Lung (tissue), 12 donors: Measurements from ENCODE around the gene THSD7A. TPM values are rescaled to one million over a fixed set of nuclear protein-coding genes. Genes with fewer than 3 reads are reported as not detected.

Source experiments
- ATAC-seq: fragments of 200-7000 bp; cut with Tn5 transposase; one replicate; pipeline ENCODE4 v1.9.1; 2020; ENCODE audit warnings: moderate number of reproducible peaks; ENCODE audit not compliant: insufficient read depth, low FRiP score
- DNase-seq, 3 donors: peaks; one replicate each; pipeline ENCODE4 v3.0.0-alpha.2; 2013 to 2017
- H3K27ac ChIP-seq, 2 donors: one replicate each; pipeline ENCODE4 v1.5.1; 2013; ENCODE audit warnings: mild to moderate bottlenecking in 2 of 2, moderate library complexity in 2 of 2, control low read depth in 1 of 2, inconsistent platforms in 1 of 2, low read depth in 1 of 2, low read length in 1 of 2
- H3K27me3 ChIP-seq, 3 donors: one replicate each; pipeline ENCODE4 v1.5.1; 2013; ENCODE audit warnings: low read length in 2 of 3; ENCODE audit not compliant: control insufficient read depth in 3 of 3, insufficient read depth in 3 of 3
- H3K36me3 ChIP-seq, 4 donors: one replicate each; pipeline ENCODE4 v1.5.1; 2013; ENCODE audit warnings: low read length in 4 of 4, mild to moderate bottlenecking in 1 of 4, moderate library complexity in 1 of 4; ENCODE audit not compliant: control insufficient read depth in 4 of 4, insufficient read depth in 4 of 4
- H3K4me1 ChIP-seq, 5 donors: one replicate each; pipeline ENCODE4 v1.5.1; 2013; ENCODE audit warnings: low read length in 5 of 5, mild to moderate bottlenecking in 2 of 5, moderate library complexity in 1 of 5; ENCODE audit not compliant: control insufficient read depth in 5 of 5, insufficient read depth in 5 of 5
- H3K4me3 ChIP-seq: one replicate; pipeline ENCODE4 v1.5.1; 2013; ENCODE audit warnings: mild to moderate bottlenecking, control low read depth, moderate library complexity
- H3K9ac ChIP-seq, 2 donors: one replicate each; pipeline ENCODE4 v1.5.1; 2013; ENCODE audit warnings: low read length in 2 of 2, control low read depth in 1 of 2; ENCODE audit not compliant: insufficient read depth in 1 of 2
- H3K9me3 ChIP-seq, 4 donors: one replicate each; pipeline ENCODE4 v1.5.1; 2013; ENCODE audit warnings: low read length in 3 of 4, mild to moderate bottlenecking in 1 of 4, moderate library complexity in 1 of 4; ENCODE audit not compliant: control insufficient read depth in 4 of 4, insufficient read depth in 3 of 4
- WGBS, 2 donors: extraction: QIAGEN DNeasy Blood & Tissue Kit; methylation state at CpG; one replicate each; pipeline ENCODE4 v1.1.7; 2013; 5-methylcytosine and 5-hydroxymethylcytosine counted together
- polyA plus RNA-seq, 2 donors: library from polyadenylated mRNA; stranded (reverse); fragments of 200-250 nt; gene quantifications; one replicate each; pipeline ENCODE4 v1.2.1, GENCODE V29; 2013
- total RNA-seq, 2 donors: library from RNA; depleted of rRNA in 1 of 2; stranded (reverse); fragments of >200 nt in 1 of 2; gene quantifications; one replicate each; pipeline ENCODE4 v1.2.1, GENCODE V29; 2014 to 2021
- TF ChIP-seq, protein P1 (sequence below): IDR thresholded peaks from 2 replicates; pipeline ENCODE4 v1.5.1; 2012; ENCODE audit warnings: mild to moderate bottlenecking; ENCODE audit errors: control extremely low read depth, extremely low read depth
- donor health status: control.
- donor health status: control.
- donor health status: Bipolar disorder and iron deficiency.
- donor health status: healthy.
- donor health status: DM: yes; HTN: yes; CAD: no.

The THSD7A gene
- total and polyA plus RNA-seq, 4 donors, result 0.53 to 12.1 (median 4.5) TPM

DNA sequence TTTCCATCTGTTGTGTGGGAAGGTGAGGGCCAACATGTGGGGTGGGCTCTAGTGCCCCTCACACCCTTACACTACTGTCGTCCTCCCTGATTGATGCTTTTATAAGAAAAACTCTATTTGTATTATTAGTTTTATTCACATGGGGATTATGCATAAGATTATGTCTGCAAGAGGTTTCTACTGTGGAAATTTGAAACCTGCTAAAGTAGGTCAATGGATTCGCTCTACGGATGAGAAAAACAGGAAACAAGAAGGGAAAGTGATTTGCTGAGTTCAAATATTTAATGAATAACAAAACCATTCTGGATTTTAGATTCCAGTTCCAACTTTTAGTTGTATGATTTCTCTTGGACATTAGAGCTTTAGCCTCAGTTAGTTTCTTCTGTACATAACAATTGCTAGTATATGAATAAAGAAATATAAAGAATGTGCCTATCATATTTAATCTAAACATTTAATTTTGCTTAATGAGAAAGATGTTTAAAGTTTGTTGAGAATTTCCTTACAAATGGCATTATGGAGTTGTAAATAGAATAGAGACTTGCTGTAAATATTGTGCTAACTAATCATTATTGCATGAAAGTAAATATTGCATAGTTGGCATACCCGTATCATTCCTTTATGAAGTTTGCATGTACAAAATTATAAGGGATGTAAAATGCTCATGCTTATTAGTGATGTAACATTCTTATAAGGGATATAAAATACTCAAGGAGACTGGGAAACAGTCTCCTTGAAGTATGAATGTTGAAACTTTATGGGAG lies 193.8 kb downstream of the THSD7A start:
- Histone ChIP-seq H3K36me3 (peaks cover 0 to 3% (median 0%) of the 10 kb centered on the region in 4 donors), H3K9me3 (no peaks in the 10 kb centered on the region), H3K9ac (no peak overlapping the region), H3K4me3 (no peak overlapping the region), H3K4me1 (peaks cover 0 to 6% (median 0%) of the 10 kb centered on the region in 5 donors), H3K27ac (no peak overlapping the region), H3K27me3 (no peaks in the 10 kb centered on the region)
- DNase-seq (no peak), ATAC-seq (no peak)
- TF ChIP-seq, protein P1, sequence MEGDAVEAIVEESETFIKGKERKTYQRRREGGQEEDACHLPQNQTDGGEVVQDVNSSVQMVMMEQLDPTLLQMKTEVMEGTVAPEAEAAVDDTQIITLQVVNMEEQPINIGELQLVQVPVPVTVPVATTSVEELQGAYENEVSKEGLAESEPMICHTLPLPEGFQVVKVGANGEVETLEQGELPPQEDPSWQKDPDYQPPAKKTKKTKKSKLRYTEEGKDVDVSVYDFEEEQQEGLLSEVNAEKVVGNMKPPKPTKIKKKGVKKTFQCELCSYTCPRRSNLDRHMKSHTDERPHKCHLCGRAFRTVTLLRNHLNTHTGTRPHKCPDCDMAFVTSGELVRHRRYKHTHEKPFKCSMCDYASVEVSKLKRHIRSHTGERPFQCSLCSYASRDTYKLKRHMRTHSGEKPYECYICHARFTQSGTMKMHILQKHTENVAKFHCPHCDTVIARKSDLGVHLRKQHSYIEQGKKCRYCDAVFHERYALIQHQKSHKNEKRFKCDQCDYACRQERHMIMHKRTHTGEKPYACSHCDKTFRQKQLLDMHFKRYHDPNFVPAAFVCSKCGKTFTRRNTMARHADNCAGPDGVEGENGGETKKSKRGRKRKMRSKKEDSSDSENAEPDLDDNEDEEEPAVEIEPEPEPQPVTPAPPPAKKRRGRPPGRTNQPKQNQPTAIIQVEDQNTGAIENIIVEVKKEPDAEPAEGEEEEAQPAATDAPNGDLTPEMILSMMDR, result no peak
- 48 to 59% methylated on average over 4 of the region's 4 CpGs for WGBS, 2 donors

DNA sequence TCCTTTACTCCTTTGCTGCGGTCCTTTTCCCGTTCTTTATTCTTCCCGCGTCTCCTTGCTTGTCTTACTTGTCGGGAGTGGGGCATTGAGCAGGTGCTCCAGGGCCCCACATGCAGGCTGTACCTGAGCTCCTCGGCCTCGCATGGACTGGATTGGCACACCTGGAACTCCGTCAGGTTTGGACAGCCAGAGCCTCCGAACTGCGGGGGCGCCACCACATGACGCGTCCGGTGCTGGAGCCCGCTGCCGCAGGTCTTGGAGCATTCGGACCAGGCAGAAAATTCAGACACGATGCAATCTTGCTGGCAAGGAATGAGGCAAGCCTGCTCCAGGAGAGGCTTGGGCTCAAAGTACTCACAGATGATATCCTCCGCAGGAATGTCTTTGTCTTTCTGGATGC lies 195.7 kb downstream of the THSD7A start:
- no peak for DNase-seq

DNA sequence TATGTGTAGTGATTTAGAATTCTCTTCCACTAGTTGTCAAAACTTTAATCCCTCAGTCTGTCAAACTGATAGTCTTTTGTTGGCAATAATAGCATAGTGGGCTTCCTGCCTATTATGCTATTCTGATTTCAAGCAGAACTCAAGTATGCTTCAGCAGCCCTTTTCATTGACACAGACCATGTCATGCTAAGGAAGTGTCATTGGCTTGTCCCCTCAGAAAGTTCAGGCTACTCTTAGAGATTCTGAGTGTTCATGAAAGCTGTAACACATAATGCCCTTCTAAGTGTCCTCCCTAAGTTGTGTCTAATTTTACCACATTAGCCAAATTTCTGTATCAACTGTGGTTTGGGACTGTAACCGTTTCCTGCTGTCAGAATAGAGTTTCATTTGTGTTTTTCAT lies 198.7 kb downstream of the THSD7A start:
- DNase-seq, result no peak
- ATAC-seq, result no peak
- no peaks in the 10 kb centered on the region for H3K9me3 ChIP-seq
- H3K36me3 ChIP-seq, result peaks cover 0 to 3% (median 0%) of the 10 kb centered on the region in 4 donors
- no peak overlapping the region for H3K27ac ChIP-seq
- H3K27me3 ChIP-seq, result no peaks in the 10 kb centered on the region
- TF ChIP-seq, protein P1, result no peak
- H3K4me1 ChIP-seq, result peaks cover 0 to 16% (median 3%) of the 10 kb centered on the region in 5 donors
- no peak overlapping the region for H3K4me3 ChIP-seq
- 90 to 95% methylated on average over 1 of the region's 1 CpG for WGBS, 2 donors
- no peak overlapping the region for H3K9ac ChIP-seq

More for the DNA sequence above, 195.7 kb downstream of the THSD7A start:
- Histone ChIP-seq H3K36me3 (peaks cover 0 to 3% (median 0%) of the 10 kb centered on the region in 4 donors), H3K27me3 (no peaks in the 10 kb centered on the region), H3K9ac (no peak overlapping the region), H3K4me3 (no peak overlapping the region), H3K27ac (no peak overlapping the region), H3K9me3 (no peaks in the 10 kb centered on the region), H3K4me1 (peaks cover 0 to 15% (median 3%) of the 10 kb centered on the region in 5 donors)
- TF ChIP-seq, protein P1, result no peak
- ATAC-seq, result no peak
- 97 to 98% methylated on average over 19 of the region's 19 CpGs for WGBS, 2 donors
